LNCaP clone FGC (cell line): ENCODE data around the gene CYB561D1.
A peak's percentile ranks its signal among the peaks of the same experiment; 100 is the strongest.
"Not testable (repeated sequence)": the region's sequence is repeated elsewhere in the genome, so short reads cannot be mapped to it uniquely, and the experiment has no call there.

ENCODE experiments used
- DNase-seq: peaks from one replicate; pipeline ENCODE4 v3.0.0-alpha.2; 2011; ENCODE audit warnings: low read depth
- H3K4me3 ChIP-seq: 2 replicates; pipeline ENCODE4 v1.5.1; 2011; ENCODE audit warnings: mild to moderate bottlenecking, low read depth, low read length, control low read depth
- TF ChIP-seq, protein P1 (sequence below): IDR thresholded peaks from 2 replicates; pipeline ENCODE4 v1.5.1; 2012; ENCODE audit warnings: mild to moderate bottlenecking; ENCODE audit not compliant: control insufficient read depth, insufficient read depth; ENCODE audit errors: extremely low read depth

The CYB561D1 gene

GRCh38 chr1:109493805-109494539 lies at the start of gene CYB561D1:
Gene CYB561D1 (plus strand): TSS chr1:109494094. CDS start chr1:109494140, 46 bp downstream.
- DNase-seq = peak; percentile 27
- H3K4me3 ChIP-seq = peak within 1 kb of the TSS; percentile 94
- TF ChIP-seq, protein P1, sequence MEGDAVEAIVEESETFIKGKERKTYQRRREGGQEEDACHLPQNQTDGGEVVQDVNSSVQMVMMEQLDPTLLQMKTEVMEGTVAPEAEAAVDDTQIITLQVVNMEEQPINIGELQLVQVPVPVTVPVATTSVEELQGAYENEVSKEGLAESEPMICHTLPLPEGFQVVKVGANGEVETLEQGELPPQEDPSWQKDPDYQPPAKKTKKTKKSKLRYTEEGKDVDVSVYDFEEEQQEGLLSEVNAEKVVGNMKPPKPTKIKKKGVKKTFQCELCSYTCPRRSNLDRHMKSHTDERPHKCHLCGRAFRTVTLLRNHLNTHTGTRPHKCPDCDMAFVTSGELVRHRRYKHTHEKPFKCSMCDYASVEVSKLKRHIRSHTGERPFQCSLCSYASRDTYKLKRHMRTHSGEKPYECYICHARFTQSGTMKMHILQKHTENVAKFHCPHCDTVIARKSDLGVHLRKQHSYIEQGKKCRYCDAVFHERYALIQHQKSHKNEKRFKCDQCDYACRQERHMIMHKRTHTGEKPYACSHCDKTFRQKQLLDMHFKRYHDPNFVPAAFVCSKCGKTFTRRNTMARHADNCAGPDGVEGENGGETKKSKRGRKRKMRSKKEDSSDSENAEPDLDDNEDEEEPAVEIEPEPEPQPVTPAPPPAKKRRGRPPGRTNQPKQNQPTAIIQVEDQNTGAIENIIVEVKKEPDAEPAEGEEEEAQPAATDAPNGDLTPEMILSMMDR = peak; percentile 91

GRCh38 chr1:109444346-109444745 lies 49.5 kb upstream of the CYB561D1 start:
- DNase-seq = no peak
- TF ChIP-seq, protein P1 = no peak
- H3K4me3 ChIP-seq = no peak overlapping the region

DNA sequence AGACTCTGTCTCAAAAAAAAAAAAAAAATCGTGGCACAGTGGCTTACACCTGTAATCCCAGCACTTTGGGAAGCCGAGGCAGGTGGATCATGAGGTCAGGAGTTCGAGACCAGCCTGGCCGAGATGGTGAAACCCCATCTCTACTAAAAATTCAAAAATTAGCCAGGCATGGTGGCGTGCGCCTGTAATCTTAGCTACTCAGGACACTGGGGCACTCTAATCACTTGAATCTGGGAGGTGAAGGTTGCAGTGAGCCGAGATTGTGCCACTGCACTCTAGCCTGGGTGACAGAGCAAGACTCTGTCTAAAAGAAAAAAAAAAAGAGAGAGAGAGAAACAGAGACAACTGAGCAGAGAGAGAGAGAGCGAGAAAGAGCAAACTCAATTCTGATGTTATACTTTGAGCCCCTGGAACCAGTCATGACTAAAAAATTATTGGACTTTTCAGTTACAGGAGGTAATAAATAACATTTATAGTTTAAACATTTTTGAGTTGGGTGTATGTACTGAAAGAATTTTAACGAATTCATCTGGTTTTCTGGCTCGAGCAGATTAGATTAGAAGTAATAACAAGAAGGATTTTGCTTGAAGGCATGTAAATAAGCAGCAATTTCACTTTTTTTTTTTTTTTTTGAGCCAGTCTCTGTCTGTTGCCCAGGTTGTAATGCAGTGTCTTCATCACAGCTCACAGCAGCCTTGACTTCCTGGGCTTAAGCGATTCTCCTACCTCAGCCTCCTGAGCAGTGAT lies 47.8 kb upstream of the CYB561D1 start:
- not testable (repeated sequence) for H3K4me3 ChIP-seq, DNase-seq

DNA sequence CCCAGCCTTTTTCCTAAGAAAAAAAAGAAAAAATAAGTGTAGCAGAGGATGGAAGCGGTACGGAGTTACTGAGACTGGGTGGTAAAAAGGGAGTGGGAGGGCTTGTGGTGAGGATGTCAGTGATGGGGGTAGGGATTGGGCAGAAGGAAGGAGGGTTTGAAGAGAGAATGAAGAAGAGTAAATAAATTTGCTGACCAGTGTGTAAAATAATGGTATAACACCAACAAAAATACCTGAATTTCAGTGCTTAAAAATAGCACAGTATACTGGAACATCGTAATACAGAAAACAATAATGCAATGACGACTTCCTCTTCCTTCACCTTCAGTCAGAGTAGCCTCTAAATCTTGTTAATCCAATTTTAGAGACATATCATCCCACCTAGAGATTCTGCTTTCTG lies 46.4 kb upstream of the CYB561D1 start:
- TF ChIP-seq, protein P1 = no peak
- no peak for DNase-seq
- H3K4me3 ChIP-seq = no peak overlapping the region

GRCh38 chr1:109454497-109455133 lies 39.3 kb upstream of the CYB561D1 start:
- no peak overlapping the region for H3K4me3 ChIP-seq
- TF ChIP-seq, protein P1 = no peak
- no peak for DNase-seq

- no peak for DNase-seq
- H3K4me3 ChIP-seq = no peak overlapping the region
- TF ChIP-seq, protein P1 = no peak
These were observed 36.1 kb upstream of the CYB561D1 start for GRCh38 chr1:109457819-109458218.

DNA sequence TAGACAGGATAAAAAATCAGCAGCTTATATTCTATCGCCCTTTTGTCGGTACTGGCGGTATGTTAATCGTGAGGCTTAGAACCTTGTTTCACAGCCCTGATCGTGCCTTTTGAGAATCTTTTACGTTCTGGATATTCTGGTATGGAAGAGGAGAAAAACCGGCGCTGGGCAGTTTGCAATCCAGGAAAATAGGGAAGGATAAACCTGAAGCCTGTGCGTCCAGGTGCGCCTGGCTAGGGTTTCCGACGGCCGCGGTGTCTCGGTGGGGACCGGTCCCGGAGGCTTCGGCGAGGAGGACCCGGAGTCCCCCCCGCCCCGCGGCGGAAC lies 27.8 kb upstream of the CYB561D1 start:
- H3K4me3 ChIP-seq = peak overlapping the region; percentile 30; the same call in 1 of the 2 replicates
- TF ChIP-seq, protein P1 = no peak
- DNase-seq = no peak
